Skin of body (tissue), 2 donors: ENCODE results near the gene CALM1. TPM values are rescaled to one million over a fixed set of nuclear protein-coding genes. Genes with fewer than 3 reads are reported as not detected.

ENCODE experiments used
- DNase-seq: peaks from one replicate; lab custom pipeline; 2025; lab: John Stamatoyannopoulos, UW
- total RNA-seq: library from RNA; depleted of rRNA; stranded (reverse); fragments of >200 nt; gene quantifications from one replicate; pipeline ENCODE4 v1.2.3, GENCODE V29; 2014

CALM1 gene
- total RNA-seq, 1 donor from 2014 or later, result 325 TPM

- DNase-seq, result no peak
These were observed 10.4 kb downstream of the CALM1 start for GRCh38 chr14:90407230-90407629.

- no peak for DNase-seq
These were observed 11.9 kb downstream of the CALM1 start for GRCh38 chr14:90408713-90409112.

DNA sequence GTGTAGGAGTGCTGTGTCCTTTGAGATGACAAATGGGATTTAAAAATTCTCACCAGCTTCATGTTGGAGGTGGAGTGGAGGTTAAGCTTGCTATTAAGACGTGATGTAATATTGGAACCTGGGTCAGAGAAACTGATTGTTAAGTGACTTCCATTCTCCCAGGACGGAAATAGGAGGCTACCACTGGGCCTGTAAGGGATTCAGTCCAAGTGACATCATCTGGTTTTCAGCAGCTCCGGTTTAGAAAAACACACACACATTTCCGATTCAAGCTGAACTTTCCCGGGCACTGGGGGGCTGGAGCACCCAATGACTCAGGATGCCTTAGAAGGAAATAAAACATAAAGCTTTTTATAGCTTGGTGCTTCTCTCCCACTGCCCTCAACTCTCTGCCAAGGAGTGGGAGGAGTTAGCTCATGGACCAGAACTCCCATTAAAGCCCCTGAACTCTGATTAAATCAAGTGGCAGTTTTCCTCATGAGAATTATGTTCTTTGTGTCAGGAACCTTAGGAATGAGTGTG, 12.4 kb downstream of the CALM1 start:
- peak; percentile 81 for DNase-seq

DNA sequence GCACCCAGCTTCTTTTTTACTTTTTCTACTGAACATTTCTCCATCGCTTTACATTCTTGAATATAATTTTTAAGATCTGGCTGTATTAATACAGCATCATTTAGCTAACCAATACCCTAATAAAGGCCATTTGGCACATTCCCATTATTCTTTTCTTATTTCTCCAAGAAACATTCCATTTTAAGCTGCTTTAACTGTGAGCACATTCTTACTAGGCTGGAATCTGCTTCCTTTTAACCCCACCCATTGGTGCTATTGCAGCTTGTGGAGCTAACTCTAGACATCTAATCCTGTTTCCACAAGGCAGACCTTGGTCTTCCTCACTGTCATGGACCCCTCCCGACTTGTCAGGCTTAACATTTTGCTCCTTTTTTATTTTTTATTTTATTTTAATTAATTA, 15.2 kb downstream of the CALM1 start:
- DNase-seq, result no peak

DNA sequence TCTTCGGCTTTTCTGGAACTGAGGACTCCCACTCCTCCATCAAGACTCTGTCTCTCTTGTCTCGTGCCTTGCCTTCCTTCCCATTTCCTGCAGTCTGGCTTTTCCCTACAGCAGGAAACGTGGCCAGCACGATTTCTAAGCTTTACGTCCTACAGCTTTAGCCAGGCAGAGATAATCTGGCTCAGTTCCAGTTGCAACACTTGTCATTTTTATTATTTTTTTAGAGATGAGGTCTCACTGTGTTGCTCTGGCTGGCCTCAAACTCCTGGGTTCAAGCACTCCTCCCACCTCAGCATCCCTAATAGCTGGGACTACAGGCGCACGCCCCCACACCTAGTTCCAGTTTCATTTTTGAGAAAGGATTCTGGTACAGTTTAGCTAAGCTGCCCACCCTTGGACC, 19.9 kb downstream of the CALM1 start:
- no peak for DNase-seq

GRCh38 chr14:90418053-90418452, 21.2 kb downstream of the CALM1 start:
- DNase-seq, result no peak

GRCh38 chr14:90419200-90419599, 22.4 kb downstream of the CALM1 start:
- DNase-seq, result peak; percentile 68

DNA sequence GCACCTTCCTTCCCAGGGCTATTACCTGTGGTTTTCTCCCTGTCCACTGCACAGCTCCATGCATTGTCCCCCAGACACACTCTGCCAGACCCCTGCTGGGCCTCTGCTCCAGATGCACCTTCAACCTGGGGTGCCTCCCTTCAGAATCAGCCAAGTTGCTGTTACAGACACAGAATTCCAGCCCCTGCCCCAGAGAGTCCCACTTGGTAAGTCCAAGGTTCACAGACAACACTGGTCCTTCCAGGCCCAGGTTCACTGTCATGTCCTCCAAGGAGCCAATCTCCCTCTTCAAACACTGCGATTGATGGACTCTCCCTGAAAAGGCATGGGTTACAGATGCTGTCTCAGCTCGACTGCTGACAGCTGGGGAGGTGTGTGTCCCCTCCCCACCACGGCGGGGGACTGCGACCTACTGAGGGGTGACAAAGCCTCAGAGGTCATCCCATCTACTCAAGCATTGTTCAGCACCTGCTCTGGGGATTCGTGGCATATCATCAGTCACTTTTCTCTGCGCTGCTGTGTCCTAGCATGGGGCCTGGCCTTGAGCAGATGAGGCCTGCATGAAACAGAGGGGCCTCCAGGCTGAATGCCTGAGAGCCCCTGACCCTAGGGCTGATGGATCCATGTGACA, 24.3 kb downstream of the CALM1 start:
- no peak for DNase-seq

GRCh38 chr14:90421632-90422020, 24.8 kb downstream of the CALM1 start:
- DNase-seq, result no peak

DNA sequence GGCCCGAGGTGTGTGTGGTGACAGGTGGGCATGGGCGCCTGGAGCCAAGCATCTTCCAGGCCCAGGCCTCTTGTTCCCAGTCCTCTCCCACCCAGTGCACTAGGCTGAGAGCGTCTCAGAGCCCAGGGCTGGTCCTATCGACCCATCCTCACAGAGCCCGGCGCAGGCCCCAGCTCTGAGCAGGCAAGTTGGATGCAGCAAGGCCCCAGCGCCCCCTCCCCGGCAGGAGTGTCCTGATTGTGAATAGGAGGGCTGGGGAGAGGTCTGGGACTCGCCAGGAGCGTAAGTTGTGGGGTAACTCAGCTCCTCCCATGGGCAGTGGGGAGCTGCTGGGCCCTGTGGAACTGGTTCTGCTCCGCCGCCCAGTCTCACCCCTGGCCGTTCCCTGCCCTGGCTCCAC, 26.3 kb downstream of the CALM1 start:
- no peak for DNase-seq

DNA sequence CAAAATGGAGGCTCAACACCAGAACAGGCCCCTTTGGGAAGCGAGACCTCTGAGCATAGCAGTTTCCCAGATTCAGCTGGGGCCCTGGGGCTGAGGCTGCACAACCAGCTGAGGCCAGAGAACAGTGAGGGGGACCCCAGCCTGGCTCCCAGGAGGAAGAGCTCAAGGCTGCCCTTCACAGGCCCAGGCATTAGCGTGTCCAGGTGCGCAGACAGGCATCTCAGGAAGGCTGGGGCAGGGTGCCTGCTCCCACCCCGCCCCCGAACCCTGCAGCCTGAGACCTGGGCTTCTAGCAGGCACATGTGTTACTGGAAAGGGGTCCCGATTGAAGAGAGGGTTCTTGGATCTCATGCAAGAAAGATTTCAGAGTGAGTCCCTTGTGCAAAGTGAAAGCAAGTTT, 27.2 kb downstream of the CALM1 start:
- no peak for DNase-seq

GRCh38 chr14:90424686-90425372, 28.0 kb downstream of the CALM1 start:
- DNase-seq, result no peak

- no peak for DNase-seq
These were observed 28.6 kb downstream of the CALM1 start for GRCh38 chr14:90425373-90425879.

DNA sequence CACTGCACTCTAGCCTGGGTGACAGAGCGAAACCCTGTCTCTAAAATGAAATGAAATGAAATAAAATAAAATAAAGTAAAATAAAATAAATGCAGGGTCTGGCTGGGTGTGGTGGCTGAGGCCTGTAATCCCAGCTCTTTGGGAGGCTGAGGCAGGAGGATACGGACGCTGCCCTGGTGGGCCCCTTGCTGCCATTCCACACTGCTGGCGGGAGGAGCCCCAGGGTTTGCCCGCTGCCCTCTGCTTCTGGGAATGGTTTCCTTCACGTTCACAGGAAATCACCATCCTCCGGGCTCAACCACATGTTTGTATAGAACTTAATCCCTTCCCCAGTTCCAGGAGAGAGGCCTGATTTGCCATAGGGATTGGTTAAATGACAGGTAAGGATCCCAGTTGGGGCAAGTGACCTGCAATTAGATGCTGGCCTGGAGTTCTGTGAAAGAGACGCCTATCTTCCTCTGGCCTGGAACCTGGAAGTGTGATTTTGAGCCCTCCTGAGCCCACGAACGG, 29.3 kb downstream of the CALM1 start:
- DNase-seq, result no peak

- no peak for DNase-seq
These were observed 29.8 kb downstream of the CALM1 start for GRCh38 chr14:90426663-90427062.

- no peak for DNase-seq
These were observed 31.1 kb downstream of the CALM1 start for GRCh38 chr14:90427848-90428426.

GRCh38 chr14:90428676-90429075, 31.8 kb downstream of the CALM1 start:
- no peak for DNase-seq

DNA sequence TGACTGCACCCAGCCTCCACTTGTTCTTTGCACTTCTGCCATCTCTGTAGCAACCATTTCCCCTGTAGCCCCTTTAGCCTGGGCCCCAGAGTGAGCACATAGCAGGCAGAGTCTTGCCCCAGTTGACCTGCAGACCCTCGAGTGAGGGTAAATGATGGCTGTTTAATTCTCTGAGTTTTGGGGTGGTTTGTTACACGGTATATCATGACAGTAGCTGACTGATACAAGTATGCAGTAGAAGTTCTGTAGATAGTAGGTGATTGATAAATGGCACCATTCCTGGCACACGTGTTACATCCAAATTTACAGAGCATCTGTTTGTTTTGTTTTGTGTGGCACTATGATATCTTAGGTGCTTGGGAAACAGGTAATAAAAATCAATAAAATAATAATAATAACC, 32.4 kb downstream of the CALM1 start:
- no peak for DNase-seq

GRCh38 chr14:90429754-90430153, 32.9 kb downstream of the CALM1 start:
- no peak for DNase-seq

GRCh38 chr14:90434370-90435020, 37.7 kb downstream of the CALM1 start:
- no peak for DNase-seq

DNA sequence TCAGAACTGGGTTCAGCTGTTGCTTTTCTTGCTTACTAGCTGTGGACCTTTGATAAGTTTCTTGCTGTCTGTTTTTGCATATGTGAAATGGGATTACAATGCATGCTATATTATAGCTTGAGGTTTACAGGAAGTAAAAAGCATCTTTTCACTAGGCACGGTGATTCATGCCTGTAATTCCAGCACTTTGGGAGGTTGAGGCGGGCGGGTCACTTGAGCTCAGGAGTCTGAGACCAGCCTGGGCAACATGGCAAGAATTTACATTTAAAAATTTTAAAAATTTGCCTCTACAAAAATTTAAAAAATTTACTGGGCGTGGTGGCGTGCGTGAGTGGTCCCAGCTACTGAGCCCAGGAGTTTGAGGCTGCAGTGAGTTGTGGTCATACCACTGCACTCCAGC, 42.0 kb downstream of the CALM1 start:
- DNase-seq, result no peak

GRCh38 chr14:90440021-90440451, 43.2 kb downstream of the CALM1 start:
- no peak for DNase-seq
